Measurements from ENCODE around the gene HNRNPL.

Gene HNRNPL

DNA sequence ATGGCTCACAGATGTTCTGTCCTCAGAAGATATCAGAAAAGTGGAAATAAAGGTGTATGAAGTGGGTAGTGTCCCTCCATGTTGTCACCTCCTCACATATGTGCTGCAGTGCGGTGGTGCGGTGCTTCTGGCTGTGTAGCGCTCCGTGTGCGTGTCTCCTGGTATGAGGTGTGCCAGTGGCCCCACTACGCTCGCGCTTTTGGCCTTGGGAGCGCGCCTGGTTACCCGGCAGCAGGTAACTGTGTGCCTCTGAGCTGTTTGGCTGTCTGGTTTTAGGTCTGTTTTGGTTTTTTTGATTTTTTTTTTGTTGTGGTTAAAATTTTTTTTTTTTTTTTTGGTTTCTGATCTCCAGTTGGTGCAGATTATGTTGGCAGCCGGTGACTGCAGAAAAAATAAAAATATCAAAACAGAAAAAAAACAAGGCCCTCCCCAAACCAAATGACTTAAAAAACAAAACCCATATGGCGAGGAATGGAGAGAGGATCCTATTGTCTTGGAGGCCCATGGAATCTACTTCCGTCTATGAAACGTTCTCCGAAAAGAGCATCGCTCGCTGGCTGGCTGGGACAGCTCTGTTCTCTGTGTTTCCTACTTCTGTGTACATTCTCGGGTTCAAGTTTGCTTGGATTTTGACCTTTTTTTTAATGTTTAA, 7.9 kb downstream of the HNRNPL start:
- TF ChIP-seq SIN3A (IDR thresholded peaks at IDR 0.05; ENCODE audit: borderline replicate concordance, insufficient read depth, low read length): no peak
- peak; percentile 22; the same call in 1 of the 2 replicates for TF ChIP-seq POLR2AphosphoS5 (IDR thresholded peaks at IDR 0.05; ENCODE audit: low read depth, low read length)
- TF ChIP-seq TAF1 (IDR thresholded peaks at IDR 0.05; ENCODE audit: borderline replicate concordance, insufficient read depth, low read length): no peak

DNA sequence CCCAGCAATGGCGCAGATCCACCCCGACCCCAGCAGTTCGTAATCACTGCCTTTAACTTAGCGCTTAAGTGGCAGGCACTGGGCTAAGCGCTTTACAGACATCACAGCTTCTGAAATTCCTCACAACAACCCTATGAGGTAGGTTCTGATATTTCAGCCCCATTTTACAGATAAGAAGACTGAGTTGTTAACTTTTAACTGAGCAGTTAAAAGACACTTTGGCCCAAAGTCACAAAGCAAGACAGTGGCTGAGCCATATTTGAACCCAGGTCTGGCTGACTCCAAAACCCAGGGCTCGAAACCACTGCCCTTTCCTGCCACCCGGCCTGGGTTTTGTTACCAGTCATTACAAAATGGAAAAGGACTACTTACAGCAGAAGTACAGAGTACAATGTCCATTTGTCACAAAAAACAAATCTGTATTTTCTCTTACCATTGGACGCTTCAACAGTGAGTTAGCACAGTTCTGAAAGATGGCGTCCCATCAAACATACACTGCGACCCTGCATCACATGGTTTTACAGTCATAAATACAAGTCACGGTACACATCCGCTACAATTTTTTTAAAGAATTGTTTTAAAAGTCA, 8.5 kb downstream of the HNRNPL start:
- TF ChIP-seq, protein P1, sequence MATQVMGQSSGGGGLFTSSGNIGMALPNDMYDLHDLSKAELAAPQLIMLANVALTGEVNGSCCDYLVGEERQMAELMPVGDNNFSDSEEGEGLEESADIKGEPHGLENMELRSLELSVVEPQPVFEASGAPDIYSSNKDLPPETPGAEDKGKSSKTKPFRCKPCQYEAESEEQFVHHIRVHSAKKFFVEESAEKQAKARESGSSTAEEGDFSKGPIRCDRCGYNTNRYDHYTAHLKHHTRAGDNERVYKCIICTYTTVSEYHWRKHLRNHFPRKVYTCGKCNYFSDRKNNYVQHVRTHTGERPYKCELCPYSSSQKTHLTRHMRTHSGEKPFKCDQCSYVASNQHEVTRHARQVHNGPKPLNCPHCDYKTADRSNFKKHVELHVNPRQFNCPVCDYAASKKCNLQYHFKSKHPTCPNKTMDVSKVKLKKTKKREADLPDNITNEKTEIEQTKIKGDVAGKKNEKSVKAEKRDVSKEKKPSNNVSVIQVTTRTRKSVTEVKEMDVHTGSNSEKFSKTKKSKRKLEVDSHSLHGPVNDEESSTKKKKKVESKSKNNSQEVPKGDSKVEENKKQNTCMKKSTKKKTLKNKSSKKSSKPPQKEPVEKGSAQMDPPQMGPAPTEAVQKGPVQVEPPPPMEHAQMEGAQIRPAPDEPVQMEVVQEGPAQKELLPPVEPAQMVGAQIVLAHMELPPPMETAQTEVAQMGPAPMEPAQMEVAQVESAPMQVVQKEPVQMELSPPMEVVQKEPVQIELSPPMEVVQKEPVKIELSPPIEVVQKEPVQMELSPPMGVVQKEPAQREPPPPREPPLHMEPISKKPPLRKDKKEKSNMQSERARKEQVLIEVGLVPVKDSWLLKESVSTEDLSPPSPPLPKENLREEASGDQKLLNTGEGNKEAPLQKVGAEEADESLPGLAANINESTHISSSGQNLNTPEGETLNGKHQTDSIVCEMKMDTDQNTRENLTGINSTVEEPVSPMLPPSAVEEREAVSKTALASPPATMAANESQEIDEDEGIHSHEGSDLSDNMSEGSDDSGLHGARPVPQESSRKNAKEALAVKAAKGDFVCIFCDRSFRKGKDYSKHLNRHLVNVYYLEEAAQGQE (IDR thresholded peaks at IDR 0.05; ENCODE audit: insufficient read depth in 1 of 2, low read depth in 2 of 2, low read length in 2 of 2): no peak
- no peak for TF ChIP-seq TAF1 (IDR thresholded peaks at IDR 0.05; ENCODE audit: borderline replicate concordance, insufficient read depth, low read length)
- no peak for TF ChIP-seq FOXP2 (optimal IDR thresholded peaks at IDR 0.05; ENCODE audit: borderline replicate concordance, extremely low read depth, extremely low read length, insufficient read depth)
- TF ChIP-seq SIN3A (IDR thresholded peaks at IDR 0.05; ENCODE audit: borderline replicate concordance, insufficient read depth, low read length): no peak
- no peak for TF ChIP-seq POLR2AphosphoS5 (IDR thresholded peaks at IDR 0.05; ENCODE audit: low read depth, low read length)

DNA sequence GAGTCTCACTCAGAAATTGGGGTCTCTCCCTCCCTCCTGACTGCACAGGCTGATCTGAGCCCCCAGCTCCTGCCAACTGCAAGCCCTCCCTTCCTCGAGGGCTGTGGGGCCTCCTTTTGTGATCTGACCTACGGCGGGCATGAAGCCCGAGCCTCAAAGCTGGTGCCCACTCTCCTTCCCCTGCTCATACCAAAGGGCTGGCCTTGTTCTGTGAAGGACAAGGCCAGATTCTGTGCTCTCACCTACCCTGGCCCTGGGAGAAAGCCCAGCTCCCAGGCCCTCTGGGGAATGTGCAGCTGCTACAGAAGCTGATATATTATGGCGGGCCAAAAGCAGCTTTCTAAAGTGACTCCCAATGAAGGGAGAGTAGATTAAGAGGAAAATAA, 9.2 kb downstream of the HNRNPL start:
- TF ChIP-seq SIN3A (IDR thresholded peaks at IDR 0.05; ENCODE audit: borderline replicate concordance, insufficient read depth, low read length): no peak
- TF ChIP-seq POLR2AphosphoS5 (IDR thresholded peaks at IDR 0.05; ENCODE audit: low read depth, low read length): no peak
- TF ChIP-seq, protein P1 (IDR thresholded peaks at IDR 0.05; ENCODE audit: insufficient read depth in 1 of 2, low read depth in 2 of 2, low read length in 2 of 2): no peak
- TF ChIP-seq FOXP2 (optimal IDR thresholded peaks at IDR 0.05; ENCODE audit: borderline replicate concordance, extremely low read depth, extremely low read length, insufficient read depth): no peak
- no peak for TF ChIP-seq TAF1 (IDR thresholded peaks at IDR 0.05; ENCODE audit: borderline replicate concordance, insufficient read depth, low read length)

DNA sequence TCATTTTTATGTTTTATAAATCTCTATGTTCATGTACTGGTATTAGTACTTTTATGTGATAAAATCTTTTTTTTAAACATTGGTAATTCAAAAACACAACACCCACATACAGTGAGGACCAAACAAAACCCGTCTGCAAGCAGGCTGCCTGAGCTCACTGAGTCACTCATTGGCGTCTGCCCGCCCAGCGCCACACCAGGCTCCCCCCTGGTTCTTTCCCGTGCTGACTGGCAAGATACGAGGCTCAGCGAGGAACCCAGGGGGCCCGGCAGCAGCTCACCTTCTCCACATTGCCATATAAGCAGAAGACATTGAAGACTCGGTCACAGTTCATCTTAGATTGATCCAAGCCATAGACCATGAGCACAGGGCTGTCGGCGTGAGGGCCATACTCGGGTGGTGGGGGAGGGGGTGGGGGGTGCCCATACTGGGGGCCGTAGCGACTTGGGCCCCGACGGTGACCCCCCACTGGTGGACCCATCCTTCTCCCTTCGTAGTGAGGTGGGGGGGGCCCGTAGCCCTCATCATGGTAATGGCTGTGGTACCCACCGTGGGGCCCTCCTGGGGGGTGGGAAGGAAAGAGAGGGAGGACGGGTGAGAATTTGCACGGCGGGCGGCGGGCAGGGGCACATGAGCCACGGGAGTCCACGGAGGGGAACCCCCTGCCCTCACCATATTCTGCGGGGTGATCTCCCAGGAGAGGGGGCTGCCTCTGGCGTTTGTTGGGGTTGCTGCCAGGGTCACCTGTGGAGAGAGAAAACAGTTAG, 9.8 kb downstream of the HNRNPL start:
- TF ChIP-seq, protein P1 (IDR thresholded peaks at IDR 0.05; ENCODE audit: insufficient read depth in 1 of 2, low read depth in 2 of 2, low read length in 2 of 2): no peak
- TF ChIP-seq SIN3A (IDR thresholded peaks at IDR 0.05; ENCODE audit: borderline replicate concordance, insufficient read depth, low read length): no peak
- no peak; the same call in 1 of the 2 replicates for TF ChIP-seq POLR2AphosphoS5 (IDR thresholded peaks at IDR 0.05; ENCODE audit: low read depth, low read length)
- TF ChIP-seq TAF1 (IDR thresholded peaks at IDR 0.05; ENCODE audit: borderline replicate concordance, insufficient read depth, low read length): no peak
- no peak for TF ChIP-seq FOXP2 (optimal IDR thresholded peaks at IDR 0.05; ENCODE audit: borderline replicate concordance, extremely low read depth, extremely low read length, insufficient read depth)

DNA sequence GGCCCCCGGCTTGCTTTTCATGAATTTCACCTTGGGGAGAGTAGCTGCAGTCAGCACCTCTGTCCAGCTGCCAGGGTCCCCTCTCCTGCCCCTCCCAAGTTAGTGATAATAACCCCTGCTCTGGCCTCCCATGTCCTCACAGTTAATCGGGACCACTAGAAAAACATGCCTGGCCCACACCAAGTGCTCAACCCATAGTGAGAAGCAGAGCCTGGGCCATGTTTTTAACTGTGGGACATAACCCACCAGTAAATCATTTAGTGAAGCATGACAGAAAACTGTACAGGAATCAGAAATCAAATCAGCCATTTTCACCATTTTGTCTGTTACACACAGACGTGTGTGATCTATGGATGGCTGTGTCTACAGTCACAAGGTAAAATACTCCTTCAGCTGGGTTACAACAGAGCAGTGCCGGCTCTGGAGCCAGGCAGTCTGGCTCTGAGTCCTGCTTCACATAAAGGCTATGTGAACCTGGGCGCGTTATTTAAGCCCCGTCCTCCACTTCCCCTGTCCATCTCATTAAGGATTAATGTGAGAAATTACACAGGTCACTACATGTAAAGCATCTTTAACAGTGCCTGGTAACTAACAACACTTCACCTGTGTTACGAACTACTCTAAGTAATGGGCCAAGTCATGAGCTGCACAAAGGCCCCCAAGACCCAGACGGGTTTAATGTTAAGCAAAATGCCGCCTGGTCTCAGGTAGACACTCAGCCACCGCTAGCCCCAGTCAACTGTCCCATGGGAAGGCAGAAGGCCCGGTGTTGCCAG, 10.6 kb downstream of the HNRNPL start:
- TF ChIP-seq TAF1 (IDR thresholded peaks at IDR 0.05; ENCODE audit: borderline replicate concordance, insufficient read depth, low read length) (no peak), POLR2AphosphoS5 (IDR thresholded peaks at IDR 0.05; ENCODE audit: low read depth, low read length) (no peak), FOXP2 (optimal IDR thresholded peaks at IDR 0.05; ENCODE audit: borderline replicate concordance, extremely low read depth, extremely low read length, insufficient read depth) (no peak), SIN3A (IDR thresholded peaks at IDR 0.05; ENCODE audit: borderline replicate concordance, insufficient read depth, low read length) (no peak)
- TF ChIP-seq, protein P1 (IDR thresholded peaks at IDR 0.05; ENCODE audit: insufficient read depth in 1 of 2, low read depth in 2 of 2, low read length in 2 of 2): no peak
